Smooth muscle cell (in vitro differentiated cells): ENCODE data around the gene RPL32. TPM values are rescaled to one million over a fixed set of nuclear protein-coding genes. Genes with fewer than 3 reads are reported as not detected.

Source experiments
- DNase-seq: peaks from one replicate; lab custom pipeline; 2025; ENCODE audit not compliant: unreplicated experiment; lab: John Stamatoyannopoulos, UW
- H2AFZ ChIP-seq: fragments of 200-600 bp; sonication (generic); 2 replicates; pipeline ENCODE4 v1.6.0; 2016; ENCODE audit warnings: antibody characterized with exemption, low read depth, mild to moderate bottlenecking
- H3F3A ChIP-seq: fragments of 200-600 bp; sonication (generic); 2 replicates; pipeline ENCODE4 v1.6.0; 2017; ENCODE audit warnings: antibody characterized with exemption, low read depth
- H3K27ac ChIP-seq: fragments of 200-600 bp; sonication (generic); 2 replicates; pipeline ENCODE4 v1.5.1; 2016; ENCODE audit warnings: low read depth, mild to moderate bottlenecking
- H3K27me3 ChIP-seq: fragments of 200-600 bp; sonication (generic); 2 replicates; pipeline ENCODE4 v1.6.1; 2016; ENCODE audit warnings: low read depth, mild to moderate bottlenecking
- H3K36me3 ChIP-seq: fragments of 200-600 bp; sonication (generic); 2 replicates; pipeline ENCODE4 v1.5.1; 2016; ENCODE audit warnings: low read depth
- H3K4me1 ChIP-seq: fragments of 200-600 bp; sonication (generic); 2 replicates; pipeline ENCODE4 v1.5.1; 2016; ENCODE audit warnings: low read depth
- H3K4me2 ChIP-seq: fragments of 200-600 bp; sonication (generic); 2 replicates; pipeline ENCODE4 v1.6.0; 2016; ENCODE audit warnings: mild to moderate bottlenecking
- H3K4me3 ChIP-seq: fragments of 200-600 bp; sonication (generic); 2 replicates; pipeline ENCODE4 v1.5.1; 2016; ENCODE audit warnings: mild to moderate bottlenecking
- H3K79me2 ChIP-seq: fragments of 200-600 bp; sonication (generic); 2 replicates; pipeline ENCODE4 v1.6.0; 2016; ENCODE audit warnings: low read depth, mild to moderate bottlenecking
- H3K9ac ChIP-seq: fragments of 200-600 bp; sonication (generic); 2 replicates; pipeline ENCODE4 v1.6.0; 2016; ENCODE audit warnings: low read depth
- H3K9me3 ChIP-seq: fragments of 200-600 bp; sonication (generic); replicated peaks from 2 replicates; pipeline ENCODE4 v1.5.1; 2016; ENCODE audit warnings: low read depth
- H4K20me1 ChIP-seq: fragments of 200-600 bp; sonication (generic); 2 replicates; pipeline ENCODE4 v1.6.0; 2016; ENCODE audit warnings: low read depth
- WGBS: methylation state at CpG from one replicate; pipeline ENCODE4 v1.1.7; 2016; ENCODE audit warnings: low lambda C conversion rate; 5-methylcytosine and 5-hydroxymethylcytosine counted together
- polyA plus RNA-seq: library from polyadenylated mRNA; unstranded; fragments of >200 nt; fragmentation: Nextera tagmentation; extraction: Ambion mirVana; gene quantifications from 2 replicates; pipeline ENCODE4 v1.2.1, GENCODE V29; 2016
- total RNA-seq: library from RNA; depleted of rRNA; stranded (reverse); fragments of >200 nt; gene quantifications from 2 replicates; pipeline ENCODE4 v1.2.3, GENCODE V29; 2014
- TF ChIP-seq, protein P1 (sequence below): fragments of 200-600 bp; sonication (generic); IDR thresholded peaks from 2 replicates; pipeline ENCODE4 v1.5.1; 2017; ENCODE audit warnings: borderline replicate concordance, mild to moderate bottlenecking, antibody characterized with exemption; ENCODE audit not compliant: insufficient read depth, poor library complexity, severe bottlenecking

RPL32 gene
- total and polyA plus RNA-seq, 2 experiments from 2014 or later, result 744 to 1,486 TPM

DNA sequence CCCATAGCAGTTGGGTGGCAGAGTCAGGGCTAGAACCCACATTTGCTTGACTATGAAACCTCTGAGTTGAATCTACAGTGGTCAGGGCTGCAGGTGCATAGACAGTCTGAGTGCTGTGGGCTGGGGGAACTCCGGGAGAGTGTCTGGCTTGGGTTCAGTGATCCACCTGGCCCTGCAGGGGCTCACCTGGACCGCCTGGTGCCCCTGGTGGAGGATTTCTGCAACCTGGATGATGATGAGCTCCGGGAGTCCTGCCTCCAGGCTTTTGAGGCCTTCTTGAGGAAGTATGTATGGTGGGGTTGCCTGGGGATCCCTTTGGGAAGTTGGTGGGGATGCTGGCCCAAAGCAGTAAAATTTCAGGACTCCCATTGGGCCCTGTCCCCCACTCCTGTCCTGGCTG is 28.6 kb downstream of the RPL32 start:
- TF ChIP-seq, protein P1, sequence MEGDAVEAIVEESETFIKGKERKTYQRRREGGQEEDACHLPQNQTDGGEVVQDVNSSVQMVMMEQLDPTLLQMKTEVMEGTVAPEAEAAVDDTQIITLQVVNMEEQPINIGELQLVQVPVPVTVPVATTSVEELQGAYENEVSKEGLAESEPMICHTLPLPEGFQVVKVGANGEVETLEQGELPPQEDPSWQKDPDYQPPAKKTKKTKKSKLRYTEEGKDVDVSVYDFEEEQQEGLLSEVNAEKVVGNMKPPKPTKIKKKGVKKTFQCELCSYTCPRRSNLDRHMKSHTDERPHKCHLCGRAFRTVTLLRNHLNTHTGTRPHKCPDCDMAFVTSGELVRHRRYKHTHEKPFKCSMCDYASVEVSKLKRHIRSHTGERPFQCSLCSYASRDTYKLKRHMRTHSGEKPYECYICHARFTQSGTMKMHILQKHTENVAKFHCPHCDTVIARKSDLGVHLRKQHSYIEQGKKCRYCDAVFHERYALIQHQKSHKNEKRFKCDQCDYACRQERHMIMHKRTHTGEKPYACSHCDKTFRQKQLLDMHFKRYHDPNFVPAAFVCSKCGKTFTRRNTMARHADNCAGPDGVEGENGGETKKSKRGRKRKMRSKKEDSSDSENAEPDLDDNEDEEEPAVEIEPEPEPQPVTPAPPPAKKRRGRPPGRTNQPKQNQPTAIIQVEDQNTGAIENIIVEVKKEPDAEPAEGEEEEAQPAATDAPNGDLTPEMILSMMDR, result no peak

DNA sequence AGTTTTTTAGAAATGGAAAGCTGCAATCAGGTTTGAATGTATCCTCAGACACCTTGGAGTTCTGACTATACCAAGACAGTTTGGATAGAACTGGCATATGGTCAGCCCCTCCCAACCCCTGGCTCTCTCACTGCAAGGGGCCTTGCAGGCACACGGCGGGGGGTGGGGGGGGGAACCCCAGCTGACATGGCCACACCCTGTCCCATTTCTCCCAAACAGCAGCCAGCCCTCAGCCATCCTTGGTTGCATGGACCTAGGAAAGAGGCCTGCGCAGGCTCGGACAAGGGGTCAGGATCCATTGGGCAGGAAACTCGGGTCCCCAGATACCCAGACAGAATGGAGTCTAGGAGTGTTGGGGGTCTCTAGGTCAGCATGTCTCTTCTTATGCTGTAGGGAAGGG is 30.4 kb downstream of the RPL32 start:
- 91% methylated on average over 5 of the region's 5 CpGs for WGBS
- Histone ChIP-seq H3K4me3 (no peak overlapping the region), H3K4me2 (peak overlapping the region; percentile 86), H3K36me3 (no peaks in the 10 kb centered on the region), H3K27ac (no peak overlapping the region), H3F3A (no peaks in the 10 kb centered on the region), H3K27me3 (no peaks in the 10 kb centered on the region), H3K9ac (no peak overlapping the region), H4K20me1 (no peaks in the 10 kb centered on the region), H3K4me1 (peaks cover 4% of the 10 kb centered on the region), H3K79me2 (no peaks in the 10 kb centered on the region), H3K9me3 (no peaks in the 10 kb centered on the region), H2AFZ (peak overlapping the region; percentile 86)
- no peak for DNase-seq
- TF ChIP-seq, protein P1, result no peak

More for the DNA sequence above, 28.6 kb downstream of the RPL32 start:
- Histone ChIP-seq H3F3A (no peaks in the 10 kb centered on the region), H3K27ac (no peak overlapping the region), H3K4me3 (no peak overlapping the region), H3K79me2 (no peaks in the 10 kb centered on the region), H3K36me3 (no peaks in the 10 kb centered on the region), H2AFZ (no peak overlapping the region), H3K9me3 (no peaks in the 10 kb centered on the region), H4K20me1 (no peaks in the 10 kb centered on the region), H3K9ac (no peak overlapping the region), H3K4me2 (no peak overlapping the region), H3K27me3 (no peaks in the 10 kb centered on the region), H3K4me1 (peaks cover 4% of the 10 kb centered on the region)
- DNase-seq, result no peak
- WGBS, result 93% methylated on average over 3 of the region's 3 CpGs

DNA sequence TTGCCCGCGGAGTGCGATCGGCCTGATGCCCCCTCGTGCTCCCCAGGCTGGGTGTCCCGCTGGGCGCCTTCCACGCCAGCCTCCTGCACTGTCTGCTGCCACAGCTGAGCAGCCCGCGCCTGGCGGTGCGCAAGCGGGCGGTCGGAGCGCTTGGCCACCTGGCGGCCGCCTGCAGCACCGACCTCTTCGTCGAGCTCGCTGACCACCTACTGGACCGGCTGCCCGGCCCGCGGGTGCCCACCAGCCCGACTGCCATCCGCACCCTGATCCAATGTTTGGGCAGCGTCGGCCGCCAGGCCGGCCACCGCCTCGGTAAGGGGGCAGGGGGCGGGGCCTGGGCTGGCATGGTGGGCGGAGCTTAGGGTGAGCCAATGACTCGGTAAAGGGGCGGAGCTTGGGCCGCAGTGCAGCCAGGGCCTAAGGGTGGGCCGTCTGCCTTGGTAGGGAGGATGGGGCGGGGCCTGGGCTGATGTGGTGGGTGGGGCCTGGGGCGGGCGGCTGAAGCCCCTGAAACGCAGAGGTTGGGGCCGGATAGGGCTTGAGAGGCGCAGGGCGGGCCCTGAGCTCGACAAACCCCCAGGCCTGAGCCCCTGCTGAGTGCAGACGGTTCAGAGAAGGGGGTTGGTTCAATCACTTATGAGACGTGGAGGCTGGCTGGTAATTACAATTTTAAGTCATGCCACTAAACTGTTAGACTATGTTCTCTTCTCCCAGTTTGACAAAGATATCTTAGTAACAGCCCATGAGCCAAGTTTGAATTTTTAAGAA is 31.2 kb downstream of the RPL32 start:
- no peaks in the 10 kb centered on the region for H3K9me3 ChIP-seq
- TF ChIP-seq, protein P1, result peak; percentile 93
- peak; percentile 93 for DNase-seq
- H3K27me3 ChIP-seq, result no peaks in the 10 kb centered on the region
- peak overlapping the region; percentile 93 for H2AFZ ChIP-seq
- no peak overlapping the region for H3K27ac ChIP-seq
- no peaks in the 10 kb centered on the region for H3K36me3 ChIP-seq
- H3F3A ChIP-seq, result no peaks in the 10 kb centered on the region
- peaks cover 4% of the 10 kb centered on the region for H3K4me1 ChIP-seq
- H3K4me2 ChIP-seq, result peak overlapping the region; percentile 86
- H3K79me2 ChIP-seq, result no peaks in the 10 kb centered on the region
- WGBS, result 1% methylated on average over 41 of the region's 50 CpGs
- H4K20me1 ChIP-seq, result no peaks in the 10 kb centered on the region
- peak overlapping the region; percentile 79 for H3K4me3 ChIP-seq
- H3K9ac ChIP-seq, result no peak overlapping the region

DNA sequence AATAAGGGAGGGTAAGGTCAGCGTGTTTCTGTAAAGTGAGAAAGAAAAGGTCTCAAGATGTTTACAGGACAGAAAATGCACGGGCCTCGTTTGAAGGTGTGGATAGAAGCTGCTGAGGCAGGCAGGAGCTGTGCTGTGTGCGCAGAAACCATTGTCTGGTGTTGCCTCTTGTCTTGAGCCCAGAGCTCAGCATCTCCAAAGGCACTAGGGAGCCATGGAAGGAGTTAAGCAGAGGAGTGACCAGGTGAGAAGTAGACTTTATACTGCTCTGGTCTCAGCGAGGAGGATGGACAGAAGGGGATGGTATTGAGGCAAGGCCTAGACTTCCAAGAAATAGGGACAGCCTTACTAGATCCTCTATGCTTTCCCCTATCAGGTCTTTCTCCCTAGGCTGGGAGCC is 31.9 kb downstream of the RPL32 start:
- Histone ChIP-seq H3K9ac (no peak overlapping the region), H3K4me2 (peak overlapping the region; percentile 86), H4K20me1 (no peaks in the 10 kb centered on the region), H2AFZ (peak overlapping the region; percentile 93), H3F3A (no peaks in the 10 kb centered on the region), H3K9me3 (no peaks in the 10 kb centered on the region), H3K36me3 (no peaks in the 10 kb centered on the region), H3K27me3 (no peaks in the 10 kb centered on the region), H3K79me2 (no peaks in the 10 kb centered on the region), H3K27ac (no peak overlapping the region), H3K4me3 (peak overlapping the region; percentile 79), H3K4me1 (peaks cover 4% of the 10 kb centered on the region)
- WGBS, result 92% methylated on average over 5 of the region's 5 CpGs
- TF ChIP-seq, protein P1, result no peak
- no peak for DNase-seq
